Measurements from ENCODE around the gene ZNF579. TPM values are rescaled to one million over a fixed set of nuclear protein-coding genes. Genes with fewer than 3 reads are reported as not detected.

ZNF579 gene
- total RNA-seq, 1 donor from 2014 or later: 2.1 TPM

- Mint-ChIP-seq H3K9me3 (peaks cover 8% of the 10 kb centered on the region), H3K27ac (peak overlapping the region; percentile 3), H3K4me3 (no peak overlapping the region)
Observed at GRCh38 chr19:55543567-55543966, 37.1 kb downstream of the ZNF579 start.

DNA sequence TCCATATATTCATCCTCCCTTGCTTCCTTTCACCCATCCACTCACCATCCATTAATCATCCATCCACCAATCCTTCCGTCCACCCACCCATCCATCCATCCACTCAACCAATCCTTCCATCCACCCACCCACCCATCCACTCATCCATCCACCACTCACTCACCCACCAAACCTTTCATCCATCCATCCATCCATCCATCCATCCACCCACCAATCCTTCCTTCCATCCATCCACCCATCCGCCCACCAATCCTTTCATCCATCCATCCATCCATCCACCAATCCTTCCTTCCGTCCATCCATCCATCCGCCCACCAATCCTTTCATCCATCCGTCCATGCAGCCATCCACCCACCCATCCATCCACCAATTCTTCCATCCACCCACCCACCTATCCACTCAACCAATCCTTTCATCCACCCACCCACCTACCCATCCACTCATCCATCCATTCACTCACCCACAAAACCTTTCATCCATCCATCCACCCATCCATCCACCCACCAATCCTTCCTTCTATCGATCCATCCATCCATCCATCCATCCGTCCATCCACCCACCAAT, 38.3 kb downstream of the ZNF579 start:
- peaks cover 3% of the 10 kb centered on the region for H3K36me3 Mint-ChIP-seq
- peak overlapping the region; percentile 9 for H3K4me3 Mint-ChIP-seq
- H4K20me1 ChIP-seq (ENCODE audit: low read depth): no peaks in the 10 kb centered on the region
- peaks cover 14% of the 10 kb centered on the region for H3K27me3 Mint-ChIP-seq (ENCODE audit: insufficient read depth, low read depth)
- H3K27me3 ChIP-seq: no peaks in the 10 kb centered on the region
- H3K4me1 Mint-ChIP-seq: peaks cover 17% of the 10 kb centered on the region
- no peak overlapping the region for H3K9ac ChIP-seq
- DNase-seq (ENCODE audit: low spot score): no peak
- H3K36me3 ChIP-seq: no peaks in the 10 kb centered on the region
- H3K27ac ChIP-seq: no peak overlapping the region
- no peak overlapping the region for H3K4me3 ChIP-seq
- peaks cover 8% of the 10 kb centered on the region for H3K9me3 Mint-ChIP-seq
- H3F3A ChIP-seq (ENCODE audit: low read depth): peaks cover 22% of the 10 kb centered on the region
- no peak overlapping the region for H2AFZ ChIP-seq (replicated peaks)
- H3K9me3 ChIP-seq (ENCODE audit: low read depth): no peaks in the 10 kb centered on the region
- H3K27ac Mint-ChIP-seq: no peak overlapping the region
- H3K79me2 ChIP-seq (ENCODE audit: low read depth): no peaks in the 10 kb centered on the region
- H3K4me1 ChIP-seq: peaks cover 31% of the 10 kb centered on the region
- TF ChIP-seq CTCF (IDR thresholded peaks at IDR 0.05): no peak
- H3K4me2 ChIP-seq: no peak overlapping the region

More at GRCh38 chr19:55543567-55543966, 37.1 kb downstream of the ZNF579 start:
- Histone ChIP-seq H4K20me1 (ENCODE audit: low read depth) (no peaks in the 10 kb centered on the region), H3K27ac (no peak overlapping the region), H3F3A (ENCODE audit: low read depth) (peaks cover 16% of the 10 kb centered on the region), H3K79me2 (ENCODE audit: low read depth) (no peaks in the 10 kb centered on the region), H3K4me3 (no peak overlapping the region), H3K4me1 (peaks cover 30% of the 10 kb centered on the region), H3K9ac (no peak overlapping the region), H3K27me3 (no peaks in the 10 kb centered on the region), H3K9me3 (ENCODE audit: low read depth) (no peaks in the 10 kb centered on the region), H3K36me3 (no peaks in the 10 kb centered on the region), H3K4me2 (no peak overlapping the region), H2AFZ (replicated peaks) (no peak overlapping the region)
- DNase-seq (ENCODE audit: low spot score): no peak
- TF ChIP-seq EZH2phosphoT487 (IDR thresholded peaks at IDR 0.05): no peak
- no peak for TF ChIP-seq CTCF (IDR thresholded peaks at IDR 0.05)
- no peak for TF ChIP-seq EZH2 (IDR thresholded peaks at IDR 0.05)
- Mint-ChIP-seq H3K36me3 (peaks cover 3% of the 10 kb centered on the region), H3K4me1 (peaks cover 25% of the 10 kb centered on the region), H3K27me3 (ENCODE audit: insufficient read depth, low read depth) (peaks cover 18% of the 10 kb centered on the region)

DNA sequence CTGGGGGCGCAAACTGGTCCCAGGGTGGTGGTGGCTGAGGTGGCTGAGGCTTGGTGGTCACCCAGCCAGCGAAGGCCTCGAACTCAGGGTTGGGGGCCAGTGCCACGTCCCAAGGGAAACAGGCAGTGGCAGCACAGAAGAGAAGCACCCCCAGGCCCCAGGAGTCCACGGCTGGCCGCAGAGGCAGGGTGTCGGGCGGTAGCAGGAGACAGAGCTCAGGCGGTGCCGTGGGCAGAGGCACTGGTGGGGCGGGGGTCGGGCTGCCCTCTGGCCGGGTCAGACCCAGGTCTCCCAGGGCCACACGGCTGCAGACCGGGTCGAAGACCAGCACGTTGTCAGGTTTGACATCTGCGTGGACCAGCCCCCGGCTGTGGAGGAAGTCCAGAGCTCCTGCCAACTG, 39.6 kb downstream of the ZNF579 start:
- no peaks in the 10 kb centered on the region for H3K79me2 ChIP-seq (ENCODE audit: low read depth)
- no peaks in the 10 kb centered on the region for H3K27me3 ChIP-seq
- no peaks in the 10 kb centered on the region for H4K20me1 ChIP-seq (ENCODE audit: low read depth)
- Mint-ChIP-seq H3K36me3 (peaks cover 3% of the 10 kb centered on the region), H3K27ac (no peak overlapping the region), H3K27me3 (ENCODE audit: insufficient read depth, low read depth) (peaks cover 16% of the 10 kb centered on the region), H3K9me3 (peaks cover 8% of the 10 kb centered on the region), H3K4me3 (no peak overlapping the region), H3K4me1 (peaks cover 13% of the 10 kb centered on the region)
- no peak for TF ChIP-seq CTCF (IDR thresholded peaks at IDR 0.05)
- TF ChIP-seq EZH2 (IDR thresholded peaks at IDR 0.05): no peak
- no peak for TF ChIP-seq EZH2phosphoT487 (IDR thresholded peaks at IDR 0.05)
- no peaks in the 10 kb centered on the region for H3K36me3 ChIP-seq
- DNase-seq (ENCODE audit: low spot score): no peak
- no peak overlapping the region for H3K4me3 ChIP-seq
- no peak overlapping the region for H2AFZ ChIP-seq (replicated peaks)
- no peak overlapping the region for H3K27ac ChIP-seq
- no peaks in the 10 kb centered on the region for H3K9me3 ChIP-seq (ENCODE audit: low read depth)
- H3K4me1 ChIP-seq: peaks cover 22% of the 10 kb centered on the region
- H3K9ac ChIP-seq: no peak overlapping the region
- peaks cover 18% of the 10 kb centered on the region for H3F3A ChIP-seq (ENCODE audit: low read depth)
- H3K4me2 ChIP-seq: no peak overlapping the region

Data from neural progenitor cell (in vitro differentiated cells).